DND-41 (cell line): ENCODE measurements around the gene GCAT.

Source experiments
- CTCF ChIP-seq: IDR thresholded peaks from 2 replicates; pipeline ENCODE4 v1.5.1; 2012; ENCODE audit warnings: borderline replicate concordance, low read length, moderate library complexity, mild to moderate bottlenecking; ENCODE audit not compliant: poor library complexity, severe bottlenecking; ENCODE audit errors: extremely low read depth
- EZH2 ChIP-seq: IDR thresholded peaks from 3 replicates; pipeline ENCODE4 v1.6.1; 2012; ENCODE audit warnings: borderline replicate concordance, low read depth, mild to moderate bottlenecking, moderate library complexity, low read length, inconsistent platforms; ENCODE audit not compliant: severe bottlenecking

GRCh38 chr22:37803195-37803638 lies 4.5 kb upstream of the GCAT start:
- TF ChIP-seq EZH2 (no peak), CTCF (no peak)
